Fibroblast of mammary gland (primary cell): Measurements from ENCODE around the gene PDE7B.

Experiments used
- DNase-seq: peaks from one replicate; pipeline ENCODE4 v3.0.0-alpha.2; 2010; ENCODE audit warnings: low read depth
- H3K4me3 ChIP-seq: 2 replicates; pipeline ENCODE4 v1.5.1; 2011; ENCODE audit warnings: low read depth, mild to moderate bottlenecking, low read length, moderate library complexity; ENCODE audit not compliant: control insufficient read depth
- CTCF ChIP-seq: conservative IDR thresholded peaks from 2 replicates; pipeline ENCODE4 v1.5.1; 2011; ENCODE audit warnings: low read depth, low read length, inconsistent platforms; ENCODE audit not compliant: control insufficient read depth, insufficient read depth

Gene PDE7B

GRCh38 chr6:135913785-135914184, 62.3 kb downstream of the PDE7B start:
- DNase-seq, result no peak
- no peak overlapping the region for H3K4me3 ChIP-seq
- no peak for TF ChIP-seq CTCF

- no peak for TF ChIP-seq CTCF
- no peak for DNase-seq
- no peak overlapping the region for H3K4me3 ChIP-seq
Measured at GRCh38 chr6:135919026-135919425, 67.5 kb downstream of the PDE7B start.

GRCh38 chr6:135920689-135921088, 69.2 kb downstream of the PDE7B start:
- DNase-seq, result peak; percentile 36
- TF ChIP-seq CTCF, result no peak
- H3K4me3 ChIP-seq, result no peak overlapping the region

GRCh38 chr6:135921188-135921587, 69.7 kb downstream of the PDE7B start:
- TF ChIP-seq CTCF, result no peak
- DNase-seq, result peak; percentile 22

GRCh38 chr6:135922174-135922573, 70.7 kb downstream of the PDE7B start:
- DNase-seq, result peak; percentile 100
- no peak for TF ChIP-seq CTCF
- H3K4me3 ChIP-seq, result no peak overlapping the region

More at GRCh38 chr6:135921188-135921587, 69.7 kb downstream of the PDE7B start:
- H3K4me3 ChIP-seq, result no peak overlapping the region

GRCh38 chr6:135922746-135923145, 71.2 kb downstream of the PDE7B start:
- DNase-seq, result peak; percentile 96
- no peak for TF ChIP-seq CTCF
- H3K4me3 ChIP-seq, result no peak overlapping the region

GRCh38 chr6:135932651-135933050, 81.2 kb downstream of the PDE7B start:
- TF ChIP-seq CTCF, result no peak
- H3K4me3 ChIP-seq, result no peak overlapping the region
- DNase-seq, result no peak
